NCI-H128 (cell line): Measurements from ENCODE around the gene SLC40A1.

ENCODE experiments used
- DNase-seq: peaks from one replicate; lab custom pipeline; 2025; ENCODE audit not compliant: unreplicated experiment; lab: John Stamatoyannopoulos, UW

Gene SLC40A1

GRCh38 chr2:189574793-189575475 is 5.7 kb downstream of the SLC40A1 start:
- DNase-seq, result no peak

- no peak for DNase-seq
Observed at GRCh38 chr2:189570570-189571031, 10.0 kb downstream of the SLC40A1 start.

GRCh38 chr2:189569295-189569910 is 11.2 kb downstream of the SLC40A1 start:
- DNase-seq, result no peak

GRCh38 chr2:189566046-189566445 is 14.5 kb downstream of the SLC40A1 start:
- no peak for DNase-seq

- DNase-seq, result no peak
Observed at GRCh38 chr2:189561371-189562038, 19.1 kb downstream of the SLC40A1 start.

- no peak for DNase-seq
Observed at GRCh38 chr2:189560273-189560586, 20.4 kb downstream of the SLC40A1 start.

- no peak for DNase-seq
Observed at GRCh38 chr2:189559579-189560272, 20.9 kb downstream of the SLC40A1 start.

GRCh38 chr2:189558516-189559272 is 21.9 kb downstream of the SLC40A1 start:
- no peak for DNase-seq

GRCh38 chr2:189557373-189557772 is 23.2 kb downstream of the SLC40A1 start:
- no peak for DNase-seq

GRCh38 chr2:189556526-189556925 is 24.1 kb downstream of the SLC40A1 start:
- no peak for DNase-seq

- no peak for DNase-seq
Observed at GRCh38 chr2:189555232-189555631, 25.4 kb downstream of the SLC40A1 start.

GRCh38 chr2:189553504-189554088 is 27.0 kb downstream of the SLC40A1 start:
- DNase-seq, result no peak

- DNase-seq, result no peak
Observed at GRCh38 chr2:189552991-189553404, 27.6 kb downstream of the SLC40A1 start.

GRCh38 chr2:189552334-189552990 is 28.1 kb downstream of the SLC40A1 start:
- no peak for DNase-seq

- no peak for DNase-seq
Observed at GRCh38 chr2:189551808-189552207, 28.8 kb downstream of the SLC40A1 start.

GRCh38 chr2:189549449-189549832 is 31.1 kb downstream of the SLC40A1 start:
- DNase-seq, result no peak

- no peak for DNase-seq
Observed at GRCh38 chr2:189548666-189549448, 31.7 kb downstream of the SLC40A1 start.

GRCh38 chr2:189545418-189545817 is 35.2 kb downstream of the SLC40A1 start:
- no peak for DNase-seq

- no peak for DNase-seq
Observed at GRCh38 chr2:189544318-189545042, 36.1 kb downstream of the SLC40A1 start.
